Measurements from ENCODE around the gene TTC16. TPM values are rescaled to one million over a fixed set of nuclear protein-coding genes. Genes with fewer than 3 reads are reported as not detected.

Gene TTC16
- total and polyA plus RNA-seq, 8 donors = 0.08 to 0.12 TPM; not detected in 6

GRCh38 chr9:127716412-127716811 is 533 bp downstream of the TTC16 start:
- Histone ChIP-seq H3K9me3 (no peaks in the 10 kb centered on the region), H3K4me3 (peak overlapping the region in 3 of 4 donors; percentile 62 to 71 (median 71)), H3K27me3 (no peaks in the 10 kb centered on the region), H3K27ac (peak overlapping the region in 4 of 5 donors; percentile 75 to 89 (median 86)), H3K4me1 (peaks cover 16 to 23% (median 22%) of the 10 kb centered on the region in 4 donors), H3K36me3 (no peaks in the 10 kb centered on the region)
- TF ChIP-seq EP300 (IDR thresholded peaks at IDR 0.05) (no peak), POLR2AphosphoS5 (IDR thresholded peaks at IDR 0.05) (no peak), POLR2A (IDR thresholded peaks at IDR 0.05) (no peak), CTCF (IDR thresholded peaks at IDR 0.05) (no peak)
- 80 to 85% (median 83%) methylated on average over 5 to 9 of the region's 9 CpGs for WGBS, 5 donors
- intact Hi-C loops (cut with DNase I; ENCODE audit: low total_unique reads) = no loop called here
- no peak for DNase-seq

DNA sequence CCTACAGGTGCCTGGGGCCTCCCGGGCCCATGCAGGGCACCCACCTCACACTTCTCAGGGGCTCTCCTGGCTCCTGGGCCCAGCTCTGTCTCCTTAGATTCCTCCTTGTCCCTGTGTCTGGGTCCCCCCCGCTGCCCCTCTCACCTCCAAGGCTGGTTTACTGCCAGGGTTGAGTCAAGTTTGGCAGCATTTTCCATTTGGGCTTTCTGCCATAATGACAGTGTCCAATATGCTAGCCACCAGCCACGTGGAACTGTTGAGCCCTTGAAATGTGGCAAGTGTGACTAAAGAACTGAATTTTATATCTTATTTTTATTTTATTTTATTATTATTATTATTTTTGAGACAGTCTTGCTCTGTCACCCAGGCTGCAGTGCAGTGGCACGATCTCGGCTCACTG is 1.9 kb downstream of the TTC16 start:
- intact Hi-C loops (cut with DNase I; ENCODE audit: low total_unique reads) = no loop called here
- 69 to 82% (median 74%) methylated on average over 4 to 5 of the region's 5 CpGs for whole genome bisulfite sequencing, 5 donors
- H3K4me1 ChIP-seq = peaks cover 16 to 22% (median 21%) of the 10 kb centered on the region in 4 donors
- H3K27me3 ChIP-seq = no peaks in the 10 kb centered on the region
- H3K4me3 ChIP-seq = no peak overlapping the region
- peak in 1 of 2 donors; percentile 28 for DNase-seq
- no peaks in the 10 kb centered on the region for H3K9me3 ChIP-seq
- TF ChIP-seq POLR2A (IDR thresholded peaks at IDR 0.05) (no peak), CTCF (IDR thresholded peaks at IDR 0.05) (no peak), EP300 (IDR thresholded peaks at IDR 0.05) (no peak), POLR2AphosphoS5 (IDR thresholded peaks at IDR 0.05) (no peak)
- H3K27ac ChIP-seq = no peak overlapping the region
- no peaks in the 10 kb centered on the region for H3K36me3 ChIP-seq

DNA sequence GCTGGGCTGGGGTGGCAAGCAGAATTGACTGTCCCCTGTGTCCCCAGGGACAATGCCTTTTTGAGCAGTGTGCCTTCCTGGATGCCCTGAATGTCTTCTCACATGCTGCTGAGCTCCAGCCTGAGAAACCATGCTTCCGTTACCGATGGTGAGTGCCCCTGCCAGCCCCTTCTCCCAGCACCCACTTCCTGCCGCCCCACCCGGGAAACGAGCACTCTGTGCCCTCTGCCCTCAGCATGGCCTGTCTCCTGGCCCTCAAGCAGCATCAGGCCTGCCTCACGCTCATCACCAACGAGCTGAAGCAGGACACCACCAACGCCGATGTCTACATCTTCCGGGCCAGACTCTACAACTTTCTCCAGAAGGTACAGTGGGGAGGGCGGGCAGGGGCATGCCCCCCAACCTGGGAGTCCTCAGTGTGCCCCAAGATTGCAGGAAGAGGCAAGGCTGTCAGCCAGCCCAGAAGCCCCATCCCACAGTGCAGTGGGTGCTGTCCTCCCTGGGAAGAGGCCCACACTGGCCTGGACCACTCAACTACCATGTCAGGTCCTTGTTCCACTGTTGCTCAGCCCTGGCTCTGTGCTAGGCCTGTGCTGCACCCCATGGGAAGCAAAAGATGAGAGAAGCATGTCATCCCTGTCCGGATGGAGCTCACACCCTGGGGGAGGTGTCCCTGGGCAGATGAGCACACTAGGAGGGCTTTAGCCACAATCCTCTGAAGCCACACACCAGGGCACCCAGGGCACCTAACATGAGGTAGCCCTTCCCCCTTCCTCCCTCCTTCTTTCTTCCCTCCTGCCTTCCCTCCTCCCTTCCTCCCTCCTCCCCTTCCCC is 4.4 kb downstream of the TTC16 start:
- Histone ChIP-seq H3K4me3 (no peak overlapping the region), H3K36me3 (no peaks in the 10 kb centered on the region), H3K27ac (no peak overlapping the region), H3K27me3 (peaks cover 0 to 12% (median 0%) of the 10 kb centered on the region in 3 donors), H3K9me3 (no peaks in the 10 kb centered on the region), H3K4me1 (peaks cover 13 to 31% (median 24%) of the 10 kb centered on the region in 4 donors)
- WGBS, 5 donors = 78 to 83% (median 82%) methylated on average over 12 of the region's 12 CpGs
- no peak for TF ChIP-seq EP300 (IDR thresholded peaks at IDR 0.05)
- TF ChIP-seq POLR2AphosphoS5 (IDR thresholded peaks at IDR 0.05) = no peak
- TF ChIP-seq CTCF (IDR thresholded peaks at IDR 0.05) = no peak
- no peak for TF ChIP-seq POLR2A (IDR thresholded peaks at IDR 0.05)
- no peak for DNase-seq
- intact Hi-C loops (cut with DNase I; ENCODE audit: low total_unique reads) = no loop called here

GRCh38 chr9:127720865-127721227 is 5.0 kb downstream of the TTC16 start:
- no peak for DNase-seq
- no peaks in the 10 kb centered on the region for H3K36me3 ChIP-seq
- H3K27me3 ChIP-seq = peaks cover 0 to 12% (median 0%) of the 10 kb centered on the region in 3 donors
- H3K9me3 ChIP-seq = no peaks in the 10 kb centered on the region
- TF ChIP-seq POLR2A (IDR thresholded peaks at IDR 0.05) = no peak
- peaks cover 13 to 28% (median 23%) of the 10 kb centered on the region in 4 donors for H3K4me1 ChIP-seq
- no peak overlapping the region for H3K27ac ChIP-seq
- intact Hi-C loops (cut with DNase I; ENCODE audit: low total_unique reads) = no loop called here
- no peak overlapping the region for H3K4me3 ChIP-seq

GRCh38 chr9:127721391-127721821 is 5.5 kb downstream of the TTC16 start:
- WGBS, 5 donors = 39 to 59% (median 47%) methylated on average over 5 to 11 of the region's 11 CpGs

More at GRCh38 chr9:127721391-127721821, 5.5 kb downstream of the TTC16 start:
- H3K4me3 ChIP-seq = no peak overlapping the region
- no peak for DNase-seq
- H3K9me3 ChIP-seq = no peaks in the 10 kb centered on the region
- no peak overlapping the region for H3K27ac ChIP-seq
- peaks cover 9 to 22% (median 18%) of the 10 kb centered on the region in 4 donors for H3K4me1 ChIP-seq
- no peak for TF ChIP-seq POLR2AphosphoS5 (IDR thresholded peaks at IDR 0.05)
- no peak for TF ChIP-seq POLR2A (IDR thresholded peaks at IDR 0.05)
- TF ChIP-seq CTCF (IDR thresholded peaks at IDR 0.05) = no peak
- no peak for TF ChIP-seq EP300 (IDR thresholded peaks at IDR 0.05)
- H3K27me3 ChIP-seq = peaks cover 0 to 12% (median 0%) of the 10 kb centered on the region in 3 donors
- no peaks in the 10 kb centered on the region for H3K36me3 ChIP-seq
- intact Hi-C loops (cut with DNase I; ENCODE audit: low total_unique reads) = no loop called here
